ENCODE measurements around the gene SNX14.

The SNX14 gene

DNA sequence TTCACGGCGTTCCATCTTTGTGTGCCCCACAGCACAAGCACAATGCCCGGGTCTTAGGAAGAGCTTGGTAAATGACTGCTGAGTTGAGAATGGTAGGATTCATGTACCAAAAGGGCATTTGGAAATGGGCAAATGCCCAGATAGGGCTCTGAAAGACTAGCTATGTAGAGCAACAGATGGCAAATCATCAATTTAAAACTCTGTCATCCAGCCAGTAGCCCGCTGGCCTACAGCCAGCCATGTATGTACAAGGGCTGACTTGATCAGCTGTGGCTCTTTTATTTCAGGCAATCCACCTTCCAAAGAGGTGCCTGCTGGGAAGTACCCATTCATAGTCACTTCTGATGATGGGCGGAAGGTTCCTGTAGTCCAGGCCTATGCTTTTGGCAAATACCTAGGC, 108.7 kb downstream of the SNX14 start:
- no peak for DNase-seq (ENCODE audit: extremely low read depth, low read depth)
- no peak overlapping the region for H3K4me3 ChIP-seq (replicated peaks; ENCODE audit: low read depth, low read length)
- TF ChIP-seq, protein P1, sequence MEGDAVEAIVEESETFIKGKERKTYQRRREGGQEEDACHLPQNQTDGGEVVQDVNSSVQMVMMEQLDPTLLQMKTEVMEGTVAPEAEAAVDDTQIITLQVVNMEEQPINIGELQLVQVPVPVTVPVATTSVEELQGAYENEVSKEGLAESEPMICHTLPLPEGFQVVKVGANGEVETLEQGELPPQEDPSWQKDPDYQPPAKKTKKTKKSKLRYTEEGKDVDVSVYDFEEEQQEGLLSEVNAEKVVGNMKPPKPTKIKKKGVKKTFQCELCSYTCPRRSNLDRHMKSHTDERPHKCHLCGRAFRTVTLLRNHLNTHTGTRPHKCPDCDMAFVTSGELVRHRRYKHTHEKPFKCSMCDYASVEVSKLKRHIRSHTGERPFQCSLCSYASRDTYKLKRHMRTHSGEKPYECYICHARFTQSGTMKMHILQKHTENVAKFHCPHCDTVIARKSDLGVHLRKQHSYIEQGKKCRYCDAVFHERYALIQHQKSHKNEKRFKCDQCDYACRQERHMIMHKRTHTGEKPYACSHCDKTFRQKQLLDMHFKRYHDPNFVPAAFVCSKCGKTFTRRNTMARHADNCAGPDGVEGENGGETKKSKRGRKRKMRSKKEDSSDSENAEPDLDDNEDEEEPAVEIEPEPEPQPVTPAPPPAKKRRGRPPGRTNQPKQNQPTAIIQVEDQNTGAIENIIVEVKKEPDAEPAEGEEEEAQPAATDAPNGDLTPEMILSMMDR (IDR thresholded peaks at IDR 0.05; ENCODE audit: low read depth, low read length, missing control alignments), result no peak

DNA sequence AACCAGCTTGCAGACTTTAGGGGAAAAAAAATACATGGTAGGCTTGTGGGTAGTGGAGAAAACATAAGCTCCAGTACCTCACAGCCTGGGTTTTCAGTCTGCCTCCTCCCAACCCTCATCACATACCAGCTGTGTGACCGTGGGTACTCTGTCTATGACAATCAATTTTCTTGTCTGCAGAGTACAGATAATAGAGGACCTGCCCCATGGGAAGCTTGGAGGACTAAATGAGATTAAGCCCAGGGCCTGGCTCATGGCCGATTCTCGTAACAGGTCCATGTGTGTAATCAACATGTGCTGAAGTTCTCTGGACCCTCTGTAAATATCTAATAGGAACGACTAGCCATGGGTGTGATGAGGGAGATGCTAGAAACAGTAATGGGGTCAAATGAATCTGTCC, 109.8 kb downstream of the SNX14 start:
- DNase-seq (ENCODE audit: extremely low read depth, low read depth), result no peak
- no peak overlapping the region for H3K4me3 ChIP-seq (replicated peaks; ENCODE audit: low read depth, low read length)
- TF ChIP-seq, protein P1 (IDR thresholded peaks at IDR 0.05; ENCODE audit: low read depth, low read length, missing control alignments), result no peak

DNA sequence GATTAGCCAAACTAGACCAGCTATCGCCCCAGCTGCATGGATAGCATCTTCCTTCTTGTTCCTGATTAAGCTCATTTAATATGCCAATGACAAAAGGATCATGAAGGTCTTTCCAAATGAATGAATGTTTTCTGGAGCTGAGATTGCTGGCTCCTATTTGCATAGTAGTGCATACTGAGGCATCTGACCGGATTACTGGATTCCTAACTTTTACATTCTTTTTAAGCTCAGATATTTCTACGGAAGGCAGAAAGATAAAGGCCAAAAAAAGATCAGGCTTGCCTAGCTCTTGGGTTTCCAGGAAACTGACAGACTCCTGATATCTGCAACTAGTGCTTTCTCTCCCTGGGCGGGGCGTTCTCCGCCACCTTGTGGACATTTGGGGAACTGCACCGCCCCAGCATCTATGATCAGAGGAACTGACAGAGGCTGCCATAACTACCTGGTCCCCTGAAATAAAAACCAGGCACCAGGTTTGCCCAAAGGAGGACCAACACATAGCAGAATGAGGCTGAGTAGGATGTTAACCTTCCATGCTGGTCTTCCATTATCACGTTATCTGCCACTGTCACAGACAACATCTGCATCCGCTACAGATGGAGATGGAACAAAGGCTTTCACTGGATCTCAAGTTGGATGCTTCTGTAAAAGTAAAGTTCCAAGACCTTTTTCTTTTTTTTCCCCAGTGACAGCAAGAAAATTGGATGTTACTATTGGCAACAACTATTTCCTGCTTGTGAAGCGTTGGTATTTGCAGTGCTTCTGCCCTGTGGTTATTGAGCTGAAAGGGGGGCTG, 110.6 kb downstream of the SNX14 start:
- no peak for DNase-seq (ENCODE audit: extremely low read depth, low read depth)
- H3K4me3 ChIP-seq (replicated peaks; ENCODE audit: low read depth, low read length), result no peak overlapping the region

DNA sequence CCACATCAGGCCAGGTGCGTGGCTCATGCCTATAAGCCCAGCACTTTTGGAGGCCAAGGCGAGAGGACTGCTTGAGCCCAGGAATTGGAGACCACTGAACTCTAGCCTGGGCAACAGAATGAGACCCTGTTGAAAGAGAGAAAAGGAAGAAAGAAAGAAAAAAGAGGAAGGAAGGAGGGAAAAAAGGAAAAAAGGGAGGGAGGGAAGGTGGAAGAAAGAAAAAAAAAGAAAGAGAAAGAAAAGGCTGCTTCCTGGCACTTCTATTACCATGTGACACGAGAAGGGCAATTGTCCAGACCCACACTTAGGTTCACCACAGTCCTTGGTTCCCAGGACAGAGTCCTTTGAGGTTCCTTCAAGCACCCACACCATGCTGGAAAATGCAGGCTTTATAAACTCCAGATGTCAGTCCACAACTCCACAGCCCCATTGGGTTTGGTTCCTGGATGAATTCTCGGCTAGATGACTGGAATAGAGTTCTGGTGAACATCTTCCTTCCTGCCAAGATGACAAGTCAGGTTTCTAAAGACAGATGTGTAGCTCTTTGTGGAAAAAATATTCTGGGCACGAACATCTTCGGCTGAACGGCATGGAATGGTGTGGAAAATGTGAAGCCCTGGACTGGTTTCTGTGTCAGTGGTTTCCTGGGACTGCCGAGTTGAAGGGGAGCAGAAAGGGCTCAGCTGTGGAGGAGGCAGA, 111.3 kb downstream of the SNX14 start:
- TF ChIP-seq, protein P1 (IDR thresholded peaks at IDR 0.05; ENCODE audit: low read depth, low read length, missing control alignments), result no peak
- no peak for DNase-seq (ENCODE audit: extremely low read depth, low read depth)
- no peak overlapping the region for H3K4me3 ChIP-seq (replicated peaks; ENCODE audit: low read depth, low read length)

More for the DNA sequence above, 110.6 kb downstream of the SNX14 start:
- TF ChIP-seq, protein P1 (IDR thresholded peaks at IDR 0.05; ENCODE audit: low read depth, low read length, missing control alignments), result peak; percentile 100

DNA sequence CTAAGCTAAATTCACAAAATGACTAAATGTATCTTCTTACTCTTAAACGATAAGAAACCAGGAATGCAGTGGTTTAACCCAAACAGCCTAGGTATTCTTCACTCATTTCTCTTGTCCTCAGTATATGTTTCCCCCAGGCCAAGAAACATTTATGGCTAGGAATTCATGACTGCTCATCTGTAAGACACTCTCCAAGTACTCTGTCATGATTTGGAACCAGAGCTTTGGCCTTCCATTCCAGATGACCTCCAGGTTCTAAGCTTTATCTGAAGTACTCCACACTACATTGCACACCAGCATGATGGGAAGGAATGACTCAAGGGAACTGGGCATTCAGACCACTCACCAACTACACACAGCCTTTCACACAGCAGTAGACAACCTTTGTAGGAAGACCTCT, 114.5 kb downstream of the SNX14 start:
- DNase-seq (ENCODE audit: extremely low read depth, low read depth), result no peak
- TF ChIP-seq, protein P1 (IDR thresholded peaks at IDR 0.05; ENCODE audit: low read depth, low read length, missing control alignments), result no peak
- no peak overlapping the region for H3K4me3 ChIP-seq (replicated peaks; ENCODE audit: low read depth, low read length)

DNA sequence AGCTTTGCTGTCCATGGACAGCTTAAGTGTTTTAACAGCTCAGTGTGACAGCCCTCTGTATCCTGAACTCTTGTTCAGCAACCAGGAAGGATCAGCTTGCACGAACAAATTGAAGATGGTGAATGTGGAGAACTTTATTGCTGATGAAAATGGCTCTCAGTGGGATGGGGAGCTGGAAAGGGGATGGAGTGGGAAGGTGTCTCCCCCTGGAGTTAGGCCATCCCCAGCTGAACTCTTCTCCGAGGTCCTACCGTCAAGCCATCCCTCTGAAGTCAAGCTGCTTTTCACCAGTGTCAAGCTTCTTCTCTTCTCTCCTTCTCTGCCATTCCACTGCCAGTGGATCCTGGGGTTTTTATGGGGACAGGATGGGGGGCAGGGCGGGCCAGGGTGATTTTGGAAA, 117.1 kb downstream of the SNX14 start:
- DNase-seq (ENCODE audit: extremely low read depth, low read depth), result no peak
- TF ChIP-seq, protein P1 (IDR thresholded peaks at IDR 0.05; ENCODE audit: low read depth, low read length, missing control alignments), result peak; percentile 22
- H3K4me3 ChIP-seq (replicated peaks; ENCODE audit: low read depth, low read length), result no peak overlapping the region

Measured in HFF-Myc (cell line).